ENCODE data around the gene TNIP3.

- no peak for TF ChIP-seq POLR2AphosphoS5 (IDR thresholded peaks at IDR 0.05; ENCODE audit: low read depth, low read length)
- no peak for TF ChIP-seq SIN3A (IDR thresholded peaks at IDR 0.05; ENCODE audit: borderline replicate concordance, insufficient read depth, low read length)
- TF ChIP-seq REST (IDR thresholded peaks at IDR 0.05; ENCODE audit: insufficient read depth in 1 of 2, low read depth in 2 of 2, low read length in 2 of 2) = no peak
- no peak for TF ChIP-seq TAF1 (IDR thresholded peaks at IDR 0.05; ENCODE audit: borderline replicate concordance, insufficient read depth, low read length)
- TF ChIP-seq FOXP2 (optimal IDR thresholded peaks at IDR 0.05; ENCODE audit: borderline replicate concordance, extremely low read depth, extremely low read length, insufficient read depth) = no peak
These were observed 31.5 kb upstream of the TNIP3 start for GRCh38 chr4:121195649-121196048.

Measured in PFSK-1 (cell line).